Astrocyte (in vitro differentiated cells and primary cell): ENCODE measurements around the gene FUBP3. TPM values are rescaled to one million over a fixed set of nuclear protein-coding genes. Genes with fewer than 3 reads are reported as not detected.

Source experiments
- DNase-seq: peaks from one replicate; pipeline ENCODE4 v3.0.0-alpha.2; 2010; ENCODE audit warnings: low read depth
- FAIRE-seq: peaks from 2 replicates; lab custom pipeline; 2011; peaks lifted over from hg19 to GRCh38; lab: Jason Lieb, UNC
- H2AFZ ChIP-seq: 2 replicates; pipeline ENCODE4 v1.6.0; 2012; ENCODE audit warnings: low read depth, low read length, inconsistent platforms
- H3K27ac ChIP-seq: 2 replicates; pipeline ENCODE4 v1.5.1; 2011; ENCODE audit warnings: low read depth, low read length, inconsistent platforms
- H3K27me3 ChIP-seq: 2 replicates; pipeline ENCODE4 v1.6.0; 2011; ENCODE audit warnings: low read length, inconsistent platforms; ENCODE audit not compliant: insufficient read depth
- H3K36me3 ChIP-seq: 2 replicates; pipeline ENCODE4 v1.5.1; 2011; ENCODE audit warnings: low read length, inconsistent platforms; ENCODE audit not compliant: insufficient read depth
- H3K4me1 ChIP-seq: 2 replicates; pipeline ENCODE4 v1.5.1; 2011; ENCODE audit warnings: low read length, inconsistent platforms; ENCODE audit not compliant: insufficient read depth
- H3K4me2 ChIP-seq: 2 replicates; pipeline ENCODE4 v1.6.0; 2012; ENCODE audit warnings: low read length, inconsistent platforms
- H3K4me3 ChIP-seq: 2 replicates; pipeline ENCODE4 v1.5.1; 2011; ENCODE audit warnings: low read depth, mild to moderate bottlenecking, low read length, inconsistent platforms; ENCODE audit not compliant: insufficient read depth
- H3K79me2 ChIP-seq: 2 replicates; pipeline ENCODE4 v1.6.0; 2012; ENCODE audit warnings: mild to moderate bottlenecking, low read length, inconsistent platforms; ENCODE audit not compliant: insufficient read depth
- H3K9ac ChIP-seq: 2 replicates; pipeline ENCODE4 v1.6.0; 2012; ENCODE audit warnings: mild to moderate bottlenecking, low read length, inconsistent platforms
- H3K9me3 ChIP-seq: 2 replicates; pipeline ENCODE4 v1.5.1; 2012; ENCODE audit warnings: low read depth, mild to moderate bottlenecking, low read length, inconsistent platforms; ENCODE audit not compliant: insufficient read depth
- H4K20me1 ChIP-seq: 2 replicates; pipeline ENCODE4 v1.6.0; 2012; ENCODE audit warnings: low read length, inconsistent platforms; ENCODE audit not compliant: insufficient read depth
- H3K27ac Mint-ChIP-seq: one replicate; pipeline ENCODE4 v1.8.0; 2021; ENCODE audit warnings: mild to moderate bottlenecking, mixed read lengths; ENCODE audit not compliant: unreplicated experiment
- H3K27me3 Mint-ChIP-seq: one replicate; pipeline ENCODE4 v1.8.0; 2021; ENCODE audit warnings: low read depth, mixed read lengths; ENCODE audit not compliant: unreplicated experiment
- H3K36me3 Mint-ChIP-seq: one replicate; pipeline ENCODE4 v1.8.0; 2021; ENCODE audit warnings: low read depth, mixed read lengths; ENCODE audit not compliant: unreplicated experiment
- H3K4me1 Mint-ChIP-seq: one replicate; pipeline ENCODE4 v1.8.0; 2021; ENCODE audit warnings: low read depth, mixed read lengths; ENCODE audit not compliant: unreplicated experiment
- H3K4me3 Mint-ChIP-seq: one replicate; pipeline ENCODE4 v1.8.0; 2021; ENCODE audit warnings: mild to moderate bottlenecking, moderate library complexity, mixed read lengths; ENCODE audit not compliant: unreplicated experiment
- H3K9me3 Mint-ChIP-seq: one replicate; pipeline ENCODE4 v1.8.0; 2021; ENCODE audit warnings: mild to moderate bottlenecking, mixed read lengths; ENCODE audit not compliant: unreplicated experiment
- CTCF ChIP-seq: IDR thresholded peaks from 2 replicates; pipeline ENCODE4 v1.5.1; 2011; ENCODE audit warnings: low read depth, mild to moderate bottlenecking, inconsistent platforms, low read length, moderate library complexity; ENCODE audit not compliant: insufficient read depth
- EZH2 ChIP-seq: IDR thresholded peaks from 2 replicates; pipeline ENCODE4 v1.6.1; 2012; ENCODE audit warnings: mild to moderate bottlenecking, low read length, inconsistent platforms; ENCODE audit not compliant: insufficient read depth
- total RNA-seq: library from RNA; stranded (reverse); gene quantifications from 2 replicates; pipeline ENCODE4 v1.2.1, GENCODE V29; 2021

The FUBP3 gene
- total RNA-seq, 1 donor from 2014 or later = 64.6 TPM

GRCh38 chr9:130677252-130677651 lies 97.9 kb downstream of the FUBP3 start:
- Histone ChIP-seq H3K4me2 (no peak overlapping the region), H3K27ac (no peak overlapping the region), H3K9me3 (no peaks in the 10 kb centered on the region), H3K4me3 (no peak overlapping the region), H4K20me1 (no peaks in the 10 kb centered on the region), H2AFZ (no peak overlapping the region), H3K79me2 (no peaks in the 10 kb centered on the region), H3K9ac (no peak overlapping the region), H3K36me3 (no peaks in the 10 kb centered on the region), H3K27me3 (peaks cover 4% of the 10 kb centered on the region), H3K4me1 (peaks cover 5% of the 10 kb centered on the region)
- TF ChIP-seq CTCF (no peak), EZH2 (no peak)
- Mint-ChIP-seq H3K36me3 (no peaks in the 10 kb centered on the region), H3K27me3 (peaks cover 43% of the 10 kb centered on the region), H3K4me1 (no peaks in the 10 kb centered on the region), H3K9me3 (no peaks in the 10 kb centered on the region), H3K27ac (no peak overlapping the region), H3K4me3 (no peak overlapping the region)
- FAIRE-seq = no peak
- no peak for DNase-seq

- FAIRE-seq (no peak), DNase-seq (peak; percentile 75)
- H3K4me3 ChIP-seq = peak overlapping the region; percentile 59
- H3K9ac ChIP-seq = peak overlapping the region; percentile 46
- no peaks in the 10 kb centered on the region for H3K79me2 ChIP-seq
- Mint-ChIP-seq H3K9me3 (no peaks in the 10 kb centered on the region), H3K36me3 (peaks cover 2% of the 10 kb centered on the region), H3K4me3 (peak overlapping the region; percentile 67), H3K27ac (no peak overlapping the region), H3K27me3 (peaks cover 34% of the 10 kb centered on the region), H3K4me1 (peaks cover 2% of the 10 kb centered on the region)
- no peaks in the 10 kb centered on the region for H3K9me3 ChIP-seq
- no peaks in the 10 kb centered on the region for H4K20me1 ChIP-seq
- peak overlapping the region; percentile 87 for H2AFZ ChIP-seq
- H3K27ac ChIP-seq = no peak overlapping the region
- peaks cover 7% of the 10 kb centered on the region for H3K4me1 ChIP-seq
- no peaks in the 10 kb centered on the region for H3K36me3 ChIP-seq
- peaks cover 7% of the 10 kb centered on the region for H3K27me3 ChIP-seq
- H3K4me2 ChIP-seq = peak overlapping the region; percentile 86
- TF ChIP-seq EZH2 (peak; percentile 42), CTCF (no peak)
These were observed 101.7 kb downstream of the FUBP3 start for GRCh38 chr9:130680836-130681768.
